ENCODE measurements around the gene TMEM88.

GRCh38 chr17:7897773-7898172 is 42.9 kb downstream of the TMEM88 start:
- TF ChIP-seq CTCF (IDR thresholded peaks at IDR 0.05) = no peak
- TF ChIP-seq EZH2 (IDR thresholded peaks at IDR 0.05; ENCODE audit: borderline replicate concordance, insufficient read depth, low read depth, low read length, poor library complexity, severe bottlenecking) = no peak
